Pulmonary artery endothelial cell (primary cell): Measurements from ENCODE around the gene HS3ST4. TPM values are rescaled to one million over a fixed set of nuclear protein-coding genes. Genes with fewer than 3 reads are reported as not detected.

Experiments used
- DNase-seq: peaks from one replicate; pipeline ENCODE4 v3.0.0-alpha.2; 2011; ENCODE audit warnings: low read depth, low spot score
- total RNA-seq: library from RNA; depleted of rRNA; stranded (reverse); fragments of >200 nt; gene quantifications from 2 replicates; pipeline ENCODE4 v1.2.3, GENCODE V29; 2014

Gene HS3ST4
- total RNA-seq, 1 donor from 2014 or later = not detected

GRCh38 chr16:25894093-25894492 lies 202.3 kb downstream of the HS3ST4 start:
- DNase-seq = no peak

DNA sequence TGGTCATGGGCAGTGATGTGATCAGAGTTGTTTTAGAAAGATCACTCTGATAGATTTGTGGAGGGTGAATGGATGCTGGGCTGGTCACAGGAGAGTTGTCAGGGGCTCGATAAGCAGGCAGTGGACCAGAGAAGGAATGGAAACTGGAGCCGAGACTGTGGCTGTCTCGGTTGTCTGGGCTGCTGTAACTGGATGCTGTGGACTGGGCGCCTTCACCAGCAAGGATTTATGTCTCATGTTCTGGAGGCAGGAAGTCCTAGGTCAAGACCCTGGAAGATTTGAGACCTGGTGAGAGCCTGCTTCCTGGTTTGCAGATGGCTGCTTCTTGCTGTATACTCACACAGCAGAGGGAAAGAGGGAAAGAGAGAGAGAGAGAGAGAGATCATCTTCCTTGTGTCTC lies 203.6 kb downstream of the HS3ST4 start:
- DNase-seq = no peak

- no peak for DNase-seq
Observed at GRCh38 chr16:25896411-25896810, 204.7 kb downstream of the HS3ST4 start.

DNA sequence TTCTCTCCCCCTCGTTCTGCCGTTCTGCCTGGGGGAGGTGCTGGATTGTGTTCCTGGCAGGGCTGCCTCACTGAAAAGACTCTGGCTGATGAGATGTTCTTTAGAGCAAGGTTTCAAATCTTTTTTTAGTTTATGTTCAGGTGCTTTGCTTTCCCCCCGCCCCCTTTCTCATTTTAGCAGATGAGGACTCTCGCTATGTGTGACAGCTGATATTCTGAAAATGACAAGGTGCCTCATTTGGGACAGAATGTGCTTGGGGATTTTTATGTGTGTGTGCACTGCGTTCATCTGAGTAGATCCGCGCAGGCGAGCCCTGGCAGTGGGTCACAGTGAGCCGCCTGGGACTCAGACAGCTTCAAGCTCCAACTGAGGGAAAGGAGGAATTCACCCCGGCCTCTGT lies 205.9 kb downstream of the HS3ST4 start:
- DNase-seq = no peak

DNA sequence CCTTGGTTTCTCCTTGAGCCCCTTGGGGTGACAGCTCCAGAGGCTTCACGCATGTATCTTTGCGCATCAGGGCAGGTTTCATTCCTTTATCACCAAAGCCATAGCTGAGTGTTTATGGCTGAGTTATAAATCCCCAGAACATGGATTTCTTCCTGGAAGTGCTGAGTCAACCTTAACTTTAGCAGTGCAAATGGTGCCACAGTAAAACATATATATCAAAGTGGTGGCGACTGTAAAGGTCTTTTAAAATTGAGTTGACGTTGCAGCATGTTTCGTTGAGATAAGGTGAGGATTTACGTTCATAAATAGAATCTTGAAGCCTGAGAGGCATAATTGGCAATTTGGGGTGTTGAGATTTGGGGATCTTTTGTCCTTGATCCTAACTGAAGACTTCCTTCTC lies 214.1 kb downstream of the HS3ST4 start:
- DNase-seq = no peak

DNA sequence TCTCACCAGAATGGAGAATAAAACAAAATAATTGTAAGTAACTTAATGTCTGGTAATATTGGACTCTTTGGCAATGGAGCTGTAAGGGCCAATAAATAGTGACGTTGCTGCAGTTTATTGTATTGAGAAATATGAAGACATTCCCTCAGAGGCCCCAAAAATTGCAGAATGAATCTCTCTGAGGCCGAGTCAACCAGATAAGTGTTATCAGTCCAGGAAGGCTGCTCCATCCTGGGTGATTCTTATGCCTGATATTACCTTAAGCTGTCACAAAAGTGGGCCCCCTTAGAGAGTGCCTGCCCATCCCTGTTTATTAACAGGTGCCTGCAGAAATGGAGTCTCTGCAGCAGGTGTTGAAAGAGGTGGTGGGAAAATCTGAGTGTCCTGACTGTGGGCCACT lies 219.2 kb downstream of the HS3ST4 start:
- DNase-seq = no peak

- no peak for DNase-seq
Observed at GRCh38 chr16:25912321-25912720, 220.6 kb downstream of the HS3ST4 start.

- no peak for DNase-seq
Observed at GRCh38 chr16:25914357-25914962, 222.7 kb downstream of the HS3ST4 start.

GRCh38 chr16:25916037-25916436 lies 224.3 kb downstream of the HS3ST4 start:
- DNase-seq = no peak

GRCh38 chr16:25922438-25922837 lies 230.7 kb downstream of the HS3ST4 start:
- DNase-seq = no peak

DNA sequence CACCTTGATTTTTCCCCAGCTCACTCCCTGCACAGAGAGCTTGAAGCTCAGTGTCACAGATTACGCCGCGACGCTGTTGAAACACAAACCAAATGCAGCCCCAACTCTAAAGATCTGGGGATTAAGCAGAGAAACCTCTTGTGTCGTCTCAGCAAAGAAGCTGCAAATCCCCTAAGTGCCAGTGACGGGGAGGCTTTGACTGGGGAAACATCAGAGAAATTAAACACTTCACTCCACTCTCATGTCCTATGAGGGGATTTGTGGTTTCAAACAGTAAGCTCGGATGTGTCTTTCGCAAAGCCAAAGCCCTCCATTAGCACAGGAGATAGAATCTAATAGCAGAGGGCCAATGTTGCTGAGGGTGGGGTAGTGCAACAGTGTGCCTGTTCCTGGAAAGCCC lies 233.7 kb downstream of the HS3ST4 start:
- no peak for DNase-seq

DNA sequence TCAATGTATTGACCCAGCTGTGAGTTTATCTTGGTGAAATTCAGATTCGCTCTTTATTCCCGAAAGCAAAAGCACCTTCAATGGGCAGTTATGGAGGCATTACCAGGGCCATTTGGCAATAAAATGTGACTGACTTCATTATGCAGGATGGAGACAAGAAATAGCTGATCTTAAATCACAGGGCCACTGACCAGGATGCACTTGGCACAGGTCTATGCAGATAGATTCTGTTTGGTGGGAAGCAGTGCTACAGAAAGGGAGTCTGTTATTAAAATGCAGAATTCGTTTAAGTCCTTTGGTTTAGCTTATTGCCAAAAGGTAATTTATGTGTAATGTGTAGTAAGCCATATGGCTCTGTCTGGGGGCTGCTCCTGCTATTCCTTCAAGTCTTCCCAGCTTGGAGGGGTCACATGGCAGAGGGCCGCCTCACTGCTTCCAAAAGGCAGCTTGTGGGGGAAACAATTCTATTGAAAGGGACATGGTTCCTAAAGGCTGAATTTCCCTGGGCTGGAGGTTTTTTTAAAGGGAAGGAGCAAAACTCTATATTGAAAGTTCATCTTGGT lies 239.8 kb downstream of the HS3ST4 start:
- no peak for DNase-seq

GRCh38 chr16:25941800-25942499 lies 250.2 kb downstream of the HS3ST4 start:
- no peak for DNase-seq

DNA sequence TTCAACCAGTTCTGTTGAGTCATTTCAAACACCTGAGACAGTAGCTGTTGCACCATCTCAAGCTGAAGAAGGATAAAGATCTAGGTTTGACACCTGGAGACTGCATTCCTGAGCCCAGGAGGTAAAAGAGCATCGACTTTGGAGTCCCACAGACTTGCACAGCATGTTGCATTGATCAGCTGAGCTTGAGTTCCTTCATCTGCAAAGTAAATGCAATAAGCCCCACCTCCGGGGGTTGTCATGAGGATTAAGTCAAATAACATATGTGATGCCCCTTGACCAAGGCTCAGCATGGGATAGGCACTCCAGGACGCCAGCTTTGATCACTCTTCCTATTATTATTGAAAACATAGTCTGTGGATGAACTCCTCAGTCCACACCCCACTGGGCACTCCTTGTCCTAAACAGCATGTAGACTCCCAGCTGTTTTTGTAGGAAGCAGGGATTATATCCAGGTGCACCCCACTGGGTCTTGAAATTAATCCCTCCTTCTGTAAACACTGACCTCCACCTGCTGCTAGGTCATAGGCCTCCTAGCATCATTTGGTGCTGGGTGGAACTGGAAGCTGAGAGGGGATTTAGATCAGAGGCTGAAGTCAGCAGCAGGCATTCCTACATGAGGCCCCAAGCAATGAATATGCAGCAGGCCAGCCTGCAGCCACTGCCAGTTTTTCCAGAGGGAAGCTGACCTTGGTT lies 259.0 kb downstream of the HS3ST4 start:
- no peak for DNase-seq

GRCh38 chr16:25951999-25952398 lies 260.2 kb downstream of the HS3ST4 start:
- DNase-seq = no peak

- DNase-seq = no peak
Observed at GRCh38 chr16:25952983-25953382, 261.2 kb downstream of the HS3ST4 start.

GRCh38 chr16:25957707-25958106 lies 265.9 kb downstream of the HS3ST4 start:
- DNase-seq = no peak

GRCh38 chr16:25959221-25959620 lies 267.5 kb downstream of the HS3ST4 start:
- no peak for DNase-seq

DNA sequence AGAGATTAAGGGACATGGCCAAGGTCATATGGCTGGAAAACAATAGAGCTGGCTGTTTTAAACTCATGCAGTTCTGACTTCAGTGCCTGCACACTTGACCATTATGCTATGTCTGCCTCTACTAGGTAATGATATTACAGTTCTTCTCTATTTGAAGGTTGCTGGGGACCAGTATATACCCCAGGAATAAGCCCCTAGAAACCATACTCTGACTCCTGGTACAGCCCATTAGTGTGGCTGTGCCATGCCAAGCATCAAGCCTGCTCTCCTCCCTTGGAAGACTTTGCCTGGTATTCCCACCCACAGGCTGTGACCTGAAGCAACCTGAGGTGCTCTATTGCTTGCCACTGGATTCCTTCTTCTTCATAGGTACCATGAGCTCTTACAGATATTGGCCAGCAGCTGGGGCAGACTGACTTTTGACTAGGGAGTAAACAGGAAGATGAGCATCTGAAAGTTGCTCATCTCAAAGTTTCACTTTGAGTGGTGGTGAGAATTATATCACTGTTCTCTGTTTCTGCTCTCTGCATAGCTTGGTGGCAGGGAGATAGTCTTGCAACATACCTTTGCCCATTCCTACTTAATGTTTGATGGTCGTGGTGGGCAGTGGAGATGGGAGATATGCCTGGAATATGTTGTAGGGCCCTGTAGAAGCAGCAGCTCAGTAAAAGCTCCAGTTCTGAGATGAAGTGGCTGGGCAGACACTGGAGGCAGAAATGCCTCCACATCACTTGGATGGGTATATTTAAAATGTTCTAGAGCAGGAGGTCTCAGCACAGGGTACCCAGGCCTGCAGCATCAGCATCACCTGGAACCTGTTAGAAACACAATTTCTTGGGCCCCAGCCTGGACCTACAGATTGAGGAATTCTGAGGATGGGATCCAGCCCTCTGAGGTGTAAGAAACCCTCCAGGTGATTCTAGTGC lies 274.7 kb downstream of the HS3ST4 start:
- no peak for DNase-seq

DNA sequence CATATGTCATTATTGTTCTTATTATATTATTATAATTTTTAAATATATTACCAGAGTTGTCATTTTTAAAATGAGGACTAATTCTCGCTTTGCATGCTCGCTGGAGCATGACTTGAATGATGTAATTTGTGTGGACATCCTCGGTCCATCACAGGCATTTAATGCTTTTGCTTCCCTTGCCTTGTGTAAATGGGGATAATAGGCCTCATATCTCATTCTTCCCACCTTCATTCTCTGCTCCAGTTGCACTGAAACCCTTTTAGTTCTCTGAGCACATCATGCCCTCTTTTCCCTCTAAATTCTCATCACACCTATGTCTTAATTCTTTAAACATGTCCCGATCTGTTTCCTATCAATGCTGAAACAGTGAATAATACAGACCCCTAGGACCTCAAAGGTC lies 285.4 kb downstream of the HS3ST4 start:
- no peak for DNase-seq

- DNase-seq = no peak
Observed at GRCh38 chr16:25978218-25978617, 286.5 kb downstream of the HS3ST4 start.
